GM10266 (cell line): Measurements from ENCODE around the gene NCOA5.

Experiments used
- DNase-seq: peaks from one replicate; pipeline ENCODE4 v3.0.0; 2012; ENCODE audit errors: extremely low spot score
- CTCF ChIP-seq: IDR thresholded peaks from 2 replicates; pipeline ENCODE4 v1.5.1; 2012; ENCODE audit warnings: mild to moderate bottlenecking, low read depth; ENCODE audit not compliant: control insufficient read depth, insufficient read depth; ENCODE audit errors: missing control alignments

Gene NCOA5

GRCh38 chr20:46012921-46013320, 76.8 kb downstream of the NCOA5 start:
- TF ChIP-seq CTCF, result no peak

GRCh38 chr20:46011631-46012482, 77.9 kb downstream of the NCOA5 start:
- peak; percentile 56 for DNase-seq
- peak; percentile 37 for TF ChIP-seq CTCF

More at GRCh38 chr20:46012921-46013320, 76.8 kb downstream of the NCOA5 start:
- DNase-seq, result no peak
